Measurements from ENCODE around the gene PDX1. TPM values are rescaled to one million over a fixed set of nuclear protein-coding genes. Genes with fewer than 3 reads are reported as not detected.

PDX1 gene
- total RNA-seq, 1 experiment from 2014 or later = 1.7 TPM

DNA sequence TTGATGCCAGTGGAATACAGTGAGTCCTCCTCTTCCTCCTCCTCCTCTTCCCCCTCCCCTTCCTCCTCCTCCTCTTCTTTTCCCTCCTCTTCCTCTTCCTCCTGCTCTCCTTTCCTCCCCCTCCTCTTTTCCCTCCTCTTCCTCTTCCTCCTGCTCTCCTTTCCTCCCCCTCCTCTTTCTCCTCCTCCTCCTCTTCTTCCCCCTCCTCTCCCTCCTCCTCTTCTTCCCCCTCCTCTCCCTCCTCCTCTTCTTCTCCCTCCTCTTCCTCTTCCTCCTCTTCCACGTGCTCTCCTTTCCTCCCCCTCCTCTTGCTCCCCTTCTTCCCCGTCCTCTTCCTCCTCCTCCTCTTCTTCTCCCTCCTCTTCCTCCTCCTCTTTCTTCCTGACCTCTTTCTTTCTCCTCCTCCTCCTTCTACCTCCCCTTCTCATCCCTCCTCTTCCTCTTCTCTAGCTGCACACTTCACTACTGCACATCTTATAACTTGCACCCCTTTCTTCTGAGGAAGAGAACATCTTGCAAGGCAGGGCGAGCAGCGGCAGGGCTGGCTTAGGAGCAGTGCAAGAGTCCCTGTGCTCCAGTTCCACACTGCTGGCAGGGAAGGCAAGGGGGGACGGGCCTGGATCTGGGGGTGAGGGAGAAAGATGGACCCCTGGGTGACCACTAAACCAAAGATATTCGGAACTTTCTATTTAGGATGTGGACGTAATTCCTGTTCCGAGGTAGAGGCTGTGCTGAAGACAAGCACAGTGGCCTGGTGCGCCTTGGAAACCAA is 5.6 kb downstream of the PDX1 start:
- CTCF ChIA-PET = no interaction called here
- POLR2A ChIA-PET = no interaction called here
- Histone ChIP-seq H3K4me1 (ENCODE audit: control insufficient read depth in 1 of 2, insufficient read depth in 2 of 2, low read length in 2 of 2) (peaks cover 0 to 5% of the 10 kb centered on the region in 2 experiments; a peak in 2 of 4 replicates), H3K9me3 (ENCODE audit: control insufficient read depth in 1 of 2, insufficient read depth in 1 of 2, low read depth in 1 of 2, low read length in 2 of 2) (no peaks in the 10 kb centered on the region), H3K4me3 (replicated peaks in 1 of 2; ENCODE audit: low read depth in 1 of 2, low read length in 2 of 2) (no peak overlapping the region), H3K9me2 (ENCODE audit: insufficient read depth) (no peaks in the 10 kb centered on the region), H4K20me1 (ENCODE audit: insufficient read depth) (no peaks in the 10 kb centered on the region), H3K36me3 (ENCODE audit: control insufficient read depth in 1 of 2, insufficient read depth in 2 of 2, low read length in 2 of 2) (no peaks in the 10 kb centered on the region), H3K9ac (ENCODE audit: low read length) (no peak overlapping the region), H3K27me3 (ENCODE audit: insufficient read depth, low read length) (no peaks in the 10 kb centered on the region), H3K79me2 (ENCODE audit: insufficient read depth, low read length) (no peaks in the 10 kb centered on the region), H3K4me2 (ENCODE audit: low read length) (no peak overlapping the region), H3K27ac (ENCODE audit: low read depth, low read length) (no peak overlapping the region), H2AFZ (ENCODE audit: low read depth, low read length, poor library complexity, severe bottlenecking) (no peak overlapping the region)
- intact Hi-C loops (cut with micrococcal nuclease) = no loop called here
- no TSS peak for BruUV-seq (replicated peaks)
- RAD21 ChIA-PET (ENCODE audit: low non-redundant PET in 1 of 2, low total read pairs in 2 of 2, uncharacterized antibody in 2 of 2, unreplicated experiment in 2 of 2) = no interaction called here
- ATAC-seq (no peak), DNase-seq (ENCODE audit: low read depth, low spot score) (no peak)
- TF ChIP-seq SRF (IDR thresholded peaks at IDR 0.05; ENCODE audit: low read depth) (no peak), RAD21 (IDR thresholded peaks at IDR 0.05; ENCODE audit: low read depth) (no peak), TCF7L2 (IDR thresholded peaks at IDR 0.05; ENCODE audit: borderline replicate concordance, extremely low read depth, insufficient read depth, insufficient read length) (no peak), JUND (IDR thresholded peaks at IDR 0.05) (no peak), POLR2AphosphoS5 (IDR thresholded peaks at IDR 0.05; ENCODE audit: low read depth, low read length) (no peak), CEBPB (IDR thresholded peaks at IDR 0.05; ENCODE audit: low read depth) (no peak), SP1 (IDR thresholded peaks at IDR 0.05; ENCODE audit: low read depth) (no peak), SIN3A (IDR thresholded peaks at IDR 0.05; ENCODE audit: low read depth) (no peak), ELF1 (IDR thresholded peaks at IDR 0.05; ENCODE audit: borderline replicate concordance, low read depth) (no peak), YY1 (IDR thresholded peaks at IDR 0.05; ENCODE audit: extremely low read depth, insufficient replicate concordance, low read depth, low read length) (no peak)
- TF ChIP-seq, protein P1, sequence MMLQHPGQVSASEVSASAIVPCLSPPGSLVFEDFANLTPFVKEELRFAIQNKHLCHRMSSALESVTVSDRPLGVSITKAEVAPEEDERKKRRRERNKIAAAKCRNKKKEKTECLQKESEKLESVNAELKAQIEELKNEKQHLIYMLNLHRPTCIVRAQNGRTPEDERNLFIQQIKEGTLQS (IDR thresholded peaks at IDR 0.05) = no peak
- TF ChIP-seq, protein P2, sequence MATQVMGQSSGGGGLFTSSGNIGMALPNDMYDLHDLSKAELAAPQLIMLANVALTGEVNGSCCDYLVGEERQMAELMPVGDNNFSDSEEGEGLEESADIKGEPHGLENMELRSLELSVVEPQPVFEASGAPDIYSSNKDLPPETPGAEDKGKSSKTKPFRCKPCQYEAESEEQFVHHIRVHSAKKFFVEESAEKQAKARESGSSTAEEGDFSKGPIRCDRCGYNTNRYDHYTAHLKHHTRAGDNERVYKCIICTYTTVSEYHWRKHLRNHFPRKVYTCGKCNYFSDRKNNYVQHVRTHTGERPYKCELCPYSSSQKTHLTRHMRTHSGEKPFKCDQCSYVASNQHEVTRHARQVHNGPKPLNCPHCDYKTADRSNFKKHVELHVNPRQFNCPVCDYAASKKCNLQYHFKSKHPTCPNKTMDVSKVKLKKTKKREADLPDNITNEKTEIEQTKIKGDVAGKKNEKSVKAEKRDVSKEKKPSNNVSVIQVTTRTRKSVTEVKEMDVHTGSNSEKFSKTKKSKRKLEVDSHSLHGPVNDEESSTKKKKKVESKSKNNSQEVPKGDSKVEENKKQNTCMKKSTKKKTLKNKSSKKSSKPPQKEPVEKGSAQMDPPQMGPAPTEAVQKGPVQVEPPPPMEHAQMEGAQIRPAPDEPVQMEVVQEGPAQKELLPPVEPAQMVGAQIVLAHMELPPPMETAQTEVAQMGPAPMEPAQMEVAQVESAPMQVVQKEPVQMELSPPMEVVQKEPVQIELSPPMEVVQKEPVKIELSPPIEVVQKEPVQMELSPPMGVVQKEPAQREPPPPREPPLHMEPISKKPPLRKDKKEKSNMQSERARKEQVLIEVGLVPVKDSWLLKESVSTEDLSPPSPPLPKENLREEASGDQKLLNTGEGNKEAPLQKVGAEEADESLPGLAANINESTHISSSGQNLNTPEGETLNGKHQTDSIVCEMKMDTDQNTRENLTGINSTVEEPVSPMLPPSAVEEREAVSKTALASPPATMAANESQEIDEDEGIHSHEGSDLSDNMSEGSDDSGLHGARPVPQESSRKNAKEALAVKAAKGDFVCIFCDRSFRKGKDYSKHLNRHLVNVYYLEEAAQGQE (IDR thresholded peaks at IDR 0.05; ENCODE audit: low read depth) = no peak
- TF ChIP-seq, protein P3, sequence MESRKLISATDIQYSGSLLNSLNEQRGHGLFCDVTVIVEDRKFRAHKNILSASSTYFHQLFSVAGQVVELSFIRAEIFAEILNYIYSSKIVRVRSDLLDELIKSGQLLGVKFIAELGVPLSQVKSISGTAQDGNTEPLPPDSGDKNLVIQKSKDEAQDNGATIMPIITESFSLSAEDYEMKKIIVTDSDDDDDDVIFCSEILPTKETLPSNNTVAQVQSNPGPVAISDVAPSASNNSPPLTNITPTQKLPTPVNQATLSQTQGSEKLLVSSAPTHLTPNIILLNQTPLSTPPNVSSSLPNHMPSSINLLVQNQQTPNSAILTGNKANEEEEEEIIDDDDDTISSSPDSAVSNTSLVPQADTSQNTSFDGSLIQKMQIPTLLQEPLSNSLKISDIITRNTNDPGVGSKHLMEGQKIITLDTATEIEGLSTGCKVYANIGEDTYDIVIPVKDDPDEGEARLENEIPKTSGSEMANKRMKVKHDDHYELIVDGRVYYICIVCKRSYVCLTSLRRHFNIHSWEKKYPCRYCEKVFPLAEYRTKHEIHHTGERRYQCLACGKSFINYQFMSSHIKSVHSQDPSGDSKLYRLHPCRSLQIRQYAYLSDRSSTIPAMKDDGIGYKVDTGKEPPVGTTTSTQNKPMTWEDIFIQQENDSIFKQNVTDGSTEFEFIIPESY (IDR thresholded peaks at IDR 0.05; ENCODE audit: extremely low read depth, insufficient replicate concordance, low read length) = no peak
- TF ChIP-seq, protein P4, sequence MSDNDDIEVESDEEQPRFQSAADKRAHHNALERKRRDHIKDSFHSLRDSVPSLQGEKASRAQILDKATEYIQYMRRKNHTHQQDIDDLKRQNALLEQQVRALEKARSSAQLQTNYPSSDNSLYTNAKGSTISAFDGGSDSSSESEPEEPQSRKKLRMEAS (IDR thresholded peaks at IDR 0.05) = no peak

Measured in HCT116 (cell line).